HepG2 (cell line): ENCODE measurements around the gene ZBTB7C. TPM values are rescaled to one million over a fixed set of nuclear protein-coding genes. Genes with fewer than 3 reads are reported as not detected.

Source experiments
- ATAC-seq: fragments of 200-7000 bp; cut with Tn5 transposase; 3 replicates; pipeline ENCODE4 v1.9.1; 2020; ENCODE audit warnings: mild to moderate bottlenecking, moderate library complexity
- BruUV-seq: library from RNA; stranded (reverse); fragments of 400-500 nt; replicated peaks from 2 replicates; lab custom pipeline; 2021; lab: Mats Ljungman, UMichigan
- CTCF ChIA-PET: fragments of 300-600 bp; formaldehyde crosslinking; extraction: SDS; loops from one replicate; lab custom pipeline; 2021; ENCODE audit warnings: low total read pairs, inconsistent platforms, low intra/inter-chr PET ratio; lab: Yijun Ruan, JAX
- POLR2A ChIA-PET: fragments of 350-600 bp; sonication (Branson Sonifier 250); formaldehyde crosslinking; loops from one replicate; lab custom pipeline; 2020; ENCODE audit warnings: antibody characterized with exemption, inconsistent platforms; lab: Yijun Ruan, JAX
- DNase-seq: peaks from one replicate; pipeline ENCODE4 v3.0.0-alpha.2; 2015; ENCODE audit warnings: low spot score
- FAIRE-seq: peaks from 3 replicates; lab custom pipeline; 2011; peaks lifted over from hg19 to GRCh38; lab: Jason Lieb, UNC
- H2AFZ ChIP-seq: one replicate; pipeline ENCODE4 v1.6.1; 2011; ENCODE audit warnings: low read length, inconsistent platforms
- H3K27ac ChIP-seq: fragments of 300-600 bp; 3 replicates; pipeline ENCODE4 v1.8.0; 2011; ENCODE audit warnings: mixed run types, mild to moderate bottlenecking, mixed read lengths, low read length, inconsistent platforms; ENCODE audit not compliant: insufficient read depth; ENCODE audit errors: extremely low read length
- H3K27me3 ChIP-seq, 2 experiments: fragments of 200-600 bp in 1 of 2; 2 replicates in 1 of 2; 3 replicates in 1 of 2; pipeline versions ENCODE4 v1.6.0 to v1.8.0; 2011; ENCODE audit warnings: low read length in 2 of 2, mild to moderate bottlenecking in 2 of 2, moderate library complexity in 2 of 2, inconsistent platforms in 1 of 2; ENCODE audit not compliant: insufficient read depth in 2 of 2, control insufficient read depth in 1 of 2
- H3K36me3 ChIP-seq, 2 experiments: fragments of 200-600 bp in 1 of 2; replicated peaks in 1 of 2; 2 replicates in 1 of 2; 3 replicates in 1 of 2; pipeline versions ENCODE4 v1.5.1 to v1.8.0; 2011; ENCODE audit warnings: low read length in 2 of 2, inconsistent platforms in 1 of 2; ENCODE audit not compliant: insufficient read depth in 2 of 2, control insufficient read depth in 1 of 2
- H3K4me1 ChIP-seq: 2 replicates; pipeline ENCODE4 v1.5.1; 2012; ENCODE audit warnings: low read length, inconsistent platforms; ENCODE audit not compliant: insufficient read depth
- H3K4me2 ChIP-seq: 2 replicates; pipeline ENCODE4 v1.6.0; 2011; ENCODE audit warnings: low read depth, low read length, inconsistent platforms
- H3K4me3 ChIP-seq, 3 experiments: fragments of 200-600 bp in 1 of 3; sonication (generic), shearing (Covaris generic) in 1 of 3; replicated peaks in 1 of 3; 2 replicates each; pipeline ENCODE4 v1.5.1; 2011 to 2016; ENCODE audit warnings: low read length in 3 of 3, inconsistent platforms in 2 of 3, low read depth in 2 of 3, mild to moderate bottlenecking in 2 of 3, control low read depth in 1 of 3, mixed read lengths in 1 of 3; ENCODE audit not compliant: insufficient read depth in 1 of 3
- H3K79me2 ChIP-seq: one replicate; pipeline ENCODE4 v1.6.1; 2011; ENCODE audit warnings: low read length, inconsistent platforms; ENCODE audit not compliant: insufficient read depth
- H3K9ac ChIP-seq: 2 replicates; pipeline ENCODE4 v1.6.0; 2011; ENCODE audit warnings: mild to moderate bottlenecking, low read depth, low read length, inconsistent platforms; ENCODE audit not compliant: insufficient read depth
- H3K9me3 ChIP-seq: 2 replicates; pipeline ENCODE4 v1.5.1; 2012; ENCODE audit warnings: mild to moderate bottlenecking, low read length
- H4K20me1 ChIP-seq: 2 replicates; pipeline ENCODE4 v1.6.0; 2011; ENCODE audit warnings: inconsistent platforms, mild to moderate bottlenecking, low read length, moderate library complexity; ENCODE audit not compliant: insufficient read depth
- ARID3A ChIP-seq: IDR thresholded peaks from 2 replicates; pipeline ENCODE4 v1.6.1; 2012; ENCODE audit warnings: low read depth, low read length, improper control_type of control experiment
- IRF1 ChIP-seq: sonication (generic); formaldehyde crosslinking; IDR thresholded peaks from 2 replicates; pipeline ENCODE4 v1.4.0; 2020; ENCODE audit warnings: low read depth, mild to moderate bottlenecking, missing genetic modification reagents
- JDP2 ChIP-seq: sonication (generic); formaldehyde crosslinking; IDR thresholded peaks from 2 replicates; pipeline ENCODE4 v1.8.1; 2022; ENCODE audit warnings: missing genetic modification reagents, borderline replicate concordance
- MAX ChIP-seq: IDR thresholded peaks from 2 replicates; pipeline ENCODE4 v1.6.1; 2012; ENCODE audit warnings: inconsistent platforms
- MIER3 ChIP-seq: IDR thresholded peaks from 2 replicates; pipeline ENCODE4 v1.6.1; 2016; ENCODE audit warnings: missing compliant biosample characterization, borderline replicate concordance
- TCF12 ChIP-seq, 2 experiments: fragments of 450-650 bp in 1 of 2; sonication (generic) in 1 of 2; formaldehyde crosslinking in 1 of 2; IDR thresholded peaks; 2 replicates each; pipeline versions ENCODE4 v1.6.1 to v1.8.0; 2017 to 2022; ENCODE audit warnings: antibody characterized with exemption in 1 of 2, mild to moderate bottlenecking in 1 of 2, missing genetic modification reagents in 1 of 2, moderate library complexity in 1 of 2
- TFAP4 ChIP-seq: sonication (generic); IDR thresholded peaks from 2 replicates; pipeline ENCODE4 v1.6.1; 2016; ENCODE audit warnings: low read depth, borderline replicate concordance
- USF2 ChIP-seq, 2 experiments: sonication (generic) in 1 of 2; formaldehyde crosslinking in 1 of 2; IDR thresholded peaks; 2 replicates each; pipeline versions ENCODE4 v1.5.1 to v1.6.1; 2011 to 2020; ENCODE audit warnings: borderline replicate concordance in 1 of 2, low read depth in 1 of 2, low read length in 1 of 2, mild to moderate bottlenecking in 1 of 2, missing genetic modification reagents in 1 of 2, moderate library complexity in 1 of 2
- ZNF362 ChIP-seq: sonication (generic); formaldehyde crosslinking; IDR thresholded peaks from 2 replicates; pipeline ENCODE4 v1.4.0; 2020; ENCODE audit warnings: missing genetic modification reagents, mild to moderate bottlenecking, borderline replicate concordance
- ZNF557 ChIP-seq: sonication (generic); formaldehyde crosslinking; IDR thresholded peaks from 2 replicates; pipeline ENCODE4 v1.4.0; 2020; ENCODE audit warnings: missing genetic modification reagents
- ZSCAN21 ChIP-seq: sonication (generic); formaldehyde crosslinking; IDR thresholded peaks from 2 replicates; pipeline ENCODE4 v1.8.0; 2022; ENCODE audit warnings: mild to moderate bottlenecking, missing genetic modification reagents, moderate library complexity, borderline replicate concordance
- WGBS: methylation state at CpG from one replicate; pipeline ENCODE4 v1.1.6; 2017; ENCODE audit warnings: low lambda C conversion rate; 5-methylcytosine and 5-hydroxymethylcytosine counted together
- in situ Hi-C: cut with HindIII; loops from 2 replicates; pipeline ENCODE4 v1.10.0; 2017; ENCODE audit warnings: low pct_unique_long_range_greater_than_20kb; ENCODE audit not compliant: extremely low pct_ligation_motif_present
- intact Hi-C: fragments of 100-400 bp; cut with micrococcal nuclease; formaldehyde crosslinking; loops from one replicate; pipeline ENCODE4 v1.10.0; 2022; ENCODE audit not compliant: unreplicated experiment
- polyA plus RNA-seq, 8 experiments: library from polyadenylated mRNA; depleted of rRNA in 3 of 8; stranded (reverse) in 7 of 8; unstranded in 1 of 8; fragments of >200 nt; fragmentation: Illumina TruSeq in 4 of 8; extraction: Trizol in 4 of 8; gene quantifications; 2 replicates each; pipeline versions ENCODE4 v1.2.1 to v1.2.3, GENCODE V29; 2011 to 2016; ENCODE audit warnings: low read depth in 4 of 8, missing spikeins in 1 of 8, mixed read lengths in 1 of 8; ENCODE audit not compliant: insufficient read depth in 1 of 8
- total RNA-seq, 5 experiments: library from RNA; depleted of rRNA; stranded (reverse); fragments of >200 nt; fragmentation: Illumina TruSeq; extraction: Trizol; gene quantifications; 2 replicates each; pipeline ENCODE4 v1.2.3, GENCODE V29; 2016; ENCODE audit warnings: low read depth in 1 of 5

Gene ZBTB7C
- total and polyA plus RNA-seq, 2 of the 13 experiments (the other 11 are each of a cell fraction or from before 2014, with no cell fraction given) = 0.01 to 0.04 TPM

GRCh38 chr18:48098538-48098937, 310.6 kb downstream of the ZBTB7C start:
- FAIRE-seq (no peak), ATAC-seq (no peak), DNase-seq (no peak)
- no peak overlapping the region for H3K9ac ChIP-seq
- no peaks in the 10 kb centered on the region for H3K9me3 ChIP-seq
- no peaks in the 10 kb centered on the region for H3K79me2 ChIP-seq
- ChIA-PET CTCF (no interaction called here), POLR2A (no interaction called here)
- H3K4me3 ChIP-seq = no peak overlapping the region
- H3K27me3 ChIP-seq = peaks cover 0 to 15% of the 10 kb centered on the region in 2 experiments; a peak in 2 of 5 replicates
- in situ Hi-C loops = no loop called here
- H3K27ac ChIP-seq = no peak overlapping the region
- H3K4me2 ChIP-seq = no peak overlapping the region
- no peaks in the 10 kb centered on the region for H4K20me1 ChIP-seq
- H3K4me1 ChIP-seq = no peaks in the 10 kb centered on the region
- WGBS = 61% methylated on average over 6 of the region's 6 CpGs
- H3K36me3 ChIP-seq = no peaks in the 10 kb centered on the region
- no peak overlapping the region for H2AFZ ChIP-seq
- no TSS peak for BruUV-seq
- intact Hi-C loops = no loop called here
- no peak for TF ChIP-seq USF2 (IDR thresholded peaks at IDR 0.05; ENCODE audit: low read depth, low read length)
- no peak for TF ChIP-seq USF2 (CRISPR knock-in tag; IDR thresholded peaks at IDR 0.05; ENCODE audit: borderline replicate concordance)
- no peak for TF ChIP-seq TFAP4
- no peak for TF ChIP-seq ZSCAN21 (CRISPR knock-in tag)
- TF ChIP-seq ARID3A = no peak
- TF ChIP-seq ZNF557 (CRISPR knock-in tag) = no peak
- no peak for TF ChIP-seq ZNF362 (CRISPR knock-in tag)
- TF ChIP-seq TCF12 (IDR thresholded peaks at IDR 0.05) = no peak
- TF ChIP-seq TCF12 (CRISPR knock-in tag; IDR thresholded peaks at IDR 0.05) = no peak
- no peak for TF ChIP-seq JDP2 (CRISPR knock-in tag)
- TF ChIP-seq MIER3 (CRISPR knock-in tag) = no peak
- no peak for TF ChIP-seq IRF1
- TF ChIP-seq MAX = no peak
